Ishikawa (cell line): ENCODE results near the gene CCDC192.

Source experiments
- CEBPB ChIP-seq: IDR thresholded peaks from 2 replicates; pipeline ENCODE4 v1.6.1; 2012
- EP300 ChIP-seq: IDR thresholded peaks from 2 replicates; pipeline ENCODE4 v1.6.1; 2012; ENCODE audit warnings: borderline replicate concordance
- RAD21 ChIP-seq: IDR thresholded peaks from 2 replicates; pipeline ENCODE4 v1.6.1; 2012; ENCODE audit warnings: low read depth
- ZBTB7A ChIP-seq: IDR thresholded peaks from 2 replicates; pipeline ENCODE4 v1.6.1; 2012; ENCODE audit warnings: low read depth
- TF ChIP-seq, protein P1 (sequence below): IDR thresholded peaks from 2 replicates; pipeline ENCODE4 v1.6.1; 2012
- TF ChIP-seq, protein P2 (sequence below): IDR thresholded peaks from 2 replicates; pipeline ENCODE4 v1.6.1; 2012; ENCODE audit warnings: low read depth, mild to moderate bottlenecking

DNA sequence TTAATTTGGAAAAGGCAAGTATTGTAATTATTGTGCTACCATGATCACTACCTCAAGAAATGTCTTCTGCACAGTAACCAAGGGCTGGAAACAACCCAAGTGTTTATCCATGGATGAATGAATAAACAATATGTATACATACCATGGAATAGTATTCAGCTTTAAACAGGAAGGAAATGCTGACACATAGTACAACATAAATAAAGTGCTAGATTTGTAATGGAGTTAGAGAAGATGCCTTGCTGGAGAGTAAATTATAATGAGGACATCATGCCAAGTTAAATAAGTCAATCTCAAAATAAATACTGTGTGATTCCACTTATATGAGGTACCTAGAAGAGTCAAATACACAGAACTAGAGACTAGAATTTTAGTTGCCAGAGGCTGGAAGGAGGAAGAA, 160.0 kb downstream of the CCDC192 start:
- TF ChIP-seq EP300 (no peak), RAD21 (no peak), CEBPB (no peak), ZBTB7A (no peak)
- TF ChIP-seq, protein P1, sequence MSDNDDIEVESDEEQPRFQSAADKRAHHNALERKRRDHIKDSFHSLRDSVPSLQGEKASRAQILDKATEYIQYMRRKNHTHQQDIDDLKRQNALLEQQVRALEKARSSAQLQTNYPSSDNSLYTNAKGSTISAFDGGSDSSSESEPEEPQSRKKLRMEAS = no peak
- TF ChIP-seq, protein P2, sequence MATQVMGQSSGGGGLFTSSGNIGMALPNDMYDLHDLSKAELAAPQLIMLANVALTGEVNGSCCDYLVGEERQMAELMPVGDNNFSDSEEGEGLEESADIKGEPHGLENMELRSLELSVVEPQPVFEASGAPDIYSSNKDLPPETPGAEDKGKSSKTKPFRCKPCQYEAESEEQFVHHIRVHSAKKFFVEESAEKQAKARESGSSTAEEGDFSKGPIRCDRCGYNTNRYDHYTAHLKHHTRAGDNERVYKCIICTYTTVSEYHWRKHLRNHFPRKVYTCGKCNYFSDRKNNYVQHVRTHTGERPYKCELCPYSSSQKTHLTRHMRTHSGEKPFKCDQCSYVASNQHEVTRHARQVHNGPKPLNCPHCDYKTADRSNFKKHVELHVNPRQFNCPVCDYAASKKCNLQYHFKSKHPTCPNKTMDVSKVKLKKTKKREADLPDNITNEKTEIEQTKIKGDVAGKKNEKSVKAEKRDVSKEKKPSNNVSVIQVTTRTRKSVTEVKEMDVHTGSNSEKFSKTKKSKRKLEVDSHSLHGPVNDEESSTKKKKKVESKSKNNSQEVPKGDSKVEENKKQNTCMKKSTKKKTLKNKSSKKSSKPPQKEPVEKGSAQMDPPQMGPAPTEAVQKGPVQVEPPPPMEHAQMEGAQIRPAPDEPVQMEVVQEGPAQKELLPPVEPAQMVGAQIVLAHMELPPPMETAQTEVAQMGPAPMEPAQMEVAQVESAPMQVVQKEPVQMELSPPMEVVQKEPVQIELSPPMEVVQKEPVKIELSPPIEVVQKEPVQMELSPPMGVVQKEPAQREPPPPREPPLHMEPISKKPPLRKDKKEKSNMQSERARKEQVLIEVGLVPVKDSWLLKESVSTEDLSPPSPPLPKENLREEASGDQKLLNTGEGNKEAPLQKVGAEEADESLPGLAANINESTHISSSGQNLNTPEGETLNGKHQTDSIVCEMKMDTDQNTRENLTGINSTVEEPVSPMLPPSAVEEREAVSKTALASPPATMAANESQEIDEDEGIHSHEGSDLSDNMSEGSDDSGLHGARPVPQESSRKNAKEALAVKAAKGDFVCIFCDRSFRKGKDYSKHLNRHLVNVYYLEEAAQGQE = no peak
